ENCODE results near the gene DSTN.

The DSTN gene

GRCh38 chr20:17612287-17612991, 42.6 kb downstream of the DSTN start:
- peak; percentile 34 for DNase-seq (ENCODE audit: low spot score)

DNA sequence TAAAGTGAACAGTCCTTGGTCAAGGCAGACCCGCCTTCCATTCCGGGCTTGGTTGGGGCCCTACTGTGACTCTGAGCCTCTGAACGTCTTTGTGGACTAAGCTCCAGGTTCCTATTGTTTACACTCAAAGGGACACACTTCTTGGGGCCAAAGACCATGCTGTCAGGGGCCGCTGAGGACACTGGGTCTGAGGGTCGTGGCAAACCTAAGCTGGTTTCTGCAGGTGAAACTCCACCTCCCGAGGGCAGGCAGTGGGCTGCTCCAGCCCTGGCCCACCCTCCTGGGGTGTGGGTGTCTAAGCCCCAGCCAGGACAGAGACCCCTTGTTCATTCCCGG, 43.1 kb downstream of the DSTN start:
- DNase-seq (ENCODE audit: low spot score), result no peak

GRCh38 chr20:17613328-17614175, 43.7 kb downstream of the DSTN start:
- no peak for DNase-seq (ENCODE audit: low spot score)

- DNase-seq (ENCODE audit: low spot score), result peak; percentile 75
Measured at GRCh38 chr20:17614176-17614811, 44.4 kb downstream of the DSTN start.

DNA sequence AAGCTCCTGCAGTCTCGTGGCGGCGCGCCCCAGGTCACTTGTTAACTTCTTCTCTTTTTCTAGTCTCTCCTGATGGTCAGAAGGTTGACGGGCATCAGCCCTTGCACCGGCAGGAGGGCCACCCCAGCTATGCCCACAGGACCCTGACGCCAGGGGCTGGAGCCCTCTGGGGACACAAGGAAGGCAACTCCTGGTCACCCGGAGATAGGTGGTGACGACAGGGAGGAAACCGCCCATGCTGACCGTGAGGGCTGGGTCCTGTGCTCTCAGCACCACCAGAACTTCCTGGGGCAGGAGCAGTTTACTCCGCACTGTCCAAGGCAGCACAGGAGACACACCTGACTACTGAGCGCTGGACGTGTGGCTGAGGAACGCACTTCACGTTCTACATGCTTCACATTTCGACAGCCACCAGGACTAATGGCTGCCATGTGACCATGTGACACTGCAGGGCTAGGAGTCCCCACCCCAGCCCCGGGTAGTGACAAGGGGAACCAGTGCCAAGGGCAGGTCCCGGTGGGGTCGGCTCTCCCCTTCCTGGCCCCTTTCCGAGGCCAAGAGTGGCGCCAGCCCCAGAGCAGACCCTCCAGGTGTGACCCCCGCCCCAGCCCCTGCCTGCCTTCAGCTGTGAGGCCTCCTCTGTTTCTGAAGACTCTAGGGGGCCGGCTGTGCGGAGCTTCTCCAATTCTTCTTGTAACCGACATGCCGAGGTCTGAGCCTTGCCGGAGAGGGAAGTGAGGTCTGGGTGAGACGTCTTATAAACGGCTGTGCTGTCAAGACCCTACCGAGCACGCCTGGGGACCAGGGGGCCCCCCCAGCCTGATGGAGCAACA, 45.2 kb downstream of the DSTN start:
- no peak for DNase-seq (ENCODE audit: low spot score)

GRCh38 chr20:17615645-17616479, 46.0 kb downstream of the DSTN start:
- DNase-seq (ENCODE audit: low spot score), result no peak

DNA sequence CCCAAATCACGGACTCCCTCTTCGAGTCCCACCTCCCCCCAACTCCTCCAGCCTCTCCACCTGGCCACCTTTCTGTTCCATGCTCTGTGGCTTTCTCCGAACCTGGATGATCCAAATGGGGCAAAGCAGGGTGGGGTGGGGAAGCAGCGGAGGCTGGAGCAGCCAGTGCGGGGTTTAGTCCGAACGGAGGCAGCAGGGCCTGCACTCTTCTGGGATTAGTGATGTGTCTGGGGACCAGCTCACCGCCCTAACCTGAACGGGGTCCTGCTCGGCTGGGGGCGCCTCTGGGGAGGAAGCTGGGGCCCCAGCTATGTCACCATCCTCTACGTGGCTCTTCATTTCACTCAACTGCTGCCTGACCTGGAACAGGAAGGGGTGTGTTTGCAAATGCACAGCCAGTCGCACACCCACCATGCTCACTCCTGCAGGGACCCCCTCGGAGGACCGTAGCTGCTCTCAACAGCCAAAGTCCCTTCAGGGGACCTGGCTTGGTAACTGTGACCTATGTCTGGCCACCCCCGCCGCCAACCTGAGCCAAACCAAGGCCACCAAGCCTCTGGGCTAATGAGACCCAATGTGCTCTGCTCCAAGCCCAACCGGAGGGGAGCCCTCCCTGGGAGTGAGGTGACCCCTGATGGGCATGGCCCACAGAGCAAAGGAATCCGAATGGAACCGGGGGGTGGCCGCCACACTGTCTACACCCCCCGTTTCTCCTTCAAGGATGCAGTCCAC, 46.8 kb downstream of the DSTN start:
- DNase-seq (ENCODE audit: low spot score), result no peak

DNA sequence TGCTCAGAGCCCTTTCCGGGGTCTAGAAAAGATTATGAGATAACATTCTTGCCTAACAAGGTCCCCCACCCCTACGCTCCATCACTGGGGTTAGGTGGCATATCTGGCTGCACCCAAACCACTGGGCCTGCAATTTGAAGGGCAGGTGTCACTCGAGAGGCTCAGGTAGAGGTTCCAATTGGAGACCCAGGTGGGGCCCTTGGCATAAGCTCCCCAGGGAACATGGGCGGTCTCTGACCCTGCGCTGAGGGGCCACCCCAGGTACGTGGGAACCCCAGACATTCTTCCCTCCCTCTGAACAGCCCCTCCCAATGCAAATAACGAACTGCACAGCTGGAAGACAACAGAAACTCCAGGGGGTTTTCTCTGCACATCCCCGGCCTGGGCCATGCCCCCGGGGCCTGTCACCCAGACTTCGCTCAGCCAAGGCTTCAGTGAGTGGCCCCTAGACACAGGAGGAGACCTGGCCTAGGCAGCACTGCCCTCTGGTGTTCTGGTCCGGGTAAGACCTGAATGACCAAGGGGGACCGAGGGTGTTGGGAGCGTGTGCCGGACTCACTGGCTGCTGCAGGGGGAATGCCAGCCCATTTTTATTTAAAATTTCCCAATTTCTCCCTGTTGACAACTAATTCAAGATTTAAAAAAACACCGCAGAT, 47.5 kb downstream of the DSTN start:
- peak; percentile 45 for DNase-seq (ENCODE audit: low spot score)

DNA sequence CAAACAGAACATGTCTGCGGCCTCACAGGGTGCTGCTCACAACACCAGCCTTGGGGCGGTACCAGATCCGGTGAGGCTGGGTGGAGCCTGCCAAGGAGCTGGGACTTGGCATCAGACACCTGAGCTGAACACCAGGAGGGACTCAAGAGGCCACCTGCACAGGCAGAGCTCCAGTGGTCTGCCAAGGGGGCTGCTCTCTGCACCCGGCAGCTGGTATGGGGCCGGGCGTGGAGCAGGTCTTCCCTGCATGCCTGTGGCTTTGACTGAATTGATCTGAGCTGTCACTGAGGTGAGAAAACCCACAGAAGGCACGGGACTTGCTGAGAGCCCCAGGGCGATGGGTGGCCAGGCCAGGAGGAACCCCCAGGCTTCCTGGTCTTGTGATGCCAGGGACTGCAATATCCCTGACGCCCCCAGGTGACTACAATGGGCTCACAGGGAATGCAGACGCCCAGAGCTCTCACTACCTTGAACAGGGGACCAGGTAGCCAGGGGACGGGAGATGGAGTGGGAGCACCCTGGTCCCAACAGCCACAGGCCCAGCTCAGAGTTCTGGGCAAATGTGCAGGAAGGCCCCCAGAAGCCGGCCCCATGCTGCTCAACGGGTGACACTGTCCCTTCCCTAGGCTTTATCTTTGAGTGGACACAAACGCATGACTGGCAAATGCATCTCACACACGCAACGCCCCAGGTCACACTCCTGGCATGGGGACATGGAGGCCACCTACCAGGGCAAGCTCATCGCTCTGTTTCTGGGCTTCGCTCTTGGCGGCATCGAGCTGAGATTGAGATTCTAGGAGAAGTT, 48.2 kb downstream of the DSTN start:
- DNase-seq (ENCODE audit: low spot score), result no peak

- no peak for DNase-seq (ENCODE audit: low spot score)
Measured at GRCh38 chr20:17618673-17619013, 48.8 kb downstream of the DSTN start.

DNA sequence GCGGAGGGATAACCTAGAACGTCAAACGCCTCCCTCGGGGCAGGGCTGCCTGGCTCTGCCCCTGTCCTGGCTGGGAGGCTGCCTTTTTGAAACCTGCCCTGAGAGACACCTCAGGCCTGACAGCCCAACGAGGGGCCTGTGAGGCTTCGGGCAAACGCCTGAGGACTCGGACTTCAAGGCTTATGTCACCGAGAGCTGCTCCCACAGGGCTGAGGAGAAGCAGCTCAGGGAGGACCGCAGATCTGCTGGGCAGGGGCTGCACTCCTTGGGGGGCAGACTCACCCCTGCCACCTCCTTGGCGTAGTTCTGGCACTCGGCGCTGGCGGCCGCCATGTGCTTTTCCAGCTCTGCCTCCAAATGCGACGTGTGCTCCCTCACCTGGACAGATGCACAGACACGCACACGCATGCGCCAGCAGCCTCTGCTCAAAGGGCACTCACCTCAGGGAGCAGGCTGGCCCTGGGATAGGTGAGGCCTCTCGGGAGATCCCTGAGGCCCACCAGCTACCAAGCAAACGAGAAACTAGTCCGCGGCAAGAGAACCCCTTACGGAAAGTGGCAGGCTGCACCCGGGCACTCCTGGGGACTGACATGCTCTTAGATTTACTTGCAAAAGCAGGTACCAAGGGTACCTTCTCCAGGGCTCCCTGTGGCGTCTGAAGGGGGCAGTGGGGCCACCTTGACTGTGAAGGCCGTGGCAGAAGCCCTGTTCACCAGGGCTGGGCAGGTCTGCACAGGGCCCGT, 49.6 kb downstream of the DSTN start:
- DNase-seq (ENCODE audit: low spot score), result no peak

DNA sequence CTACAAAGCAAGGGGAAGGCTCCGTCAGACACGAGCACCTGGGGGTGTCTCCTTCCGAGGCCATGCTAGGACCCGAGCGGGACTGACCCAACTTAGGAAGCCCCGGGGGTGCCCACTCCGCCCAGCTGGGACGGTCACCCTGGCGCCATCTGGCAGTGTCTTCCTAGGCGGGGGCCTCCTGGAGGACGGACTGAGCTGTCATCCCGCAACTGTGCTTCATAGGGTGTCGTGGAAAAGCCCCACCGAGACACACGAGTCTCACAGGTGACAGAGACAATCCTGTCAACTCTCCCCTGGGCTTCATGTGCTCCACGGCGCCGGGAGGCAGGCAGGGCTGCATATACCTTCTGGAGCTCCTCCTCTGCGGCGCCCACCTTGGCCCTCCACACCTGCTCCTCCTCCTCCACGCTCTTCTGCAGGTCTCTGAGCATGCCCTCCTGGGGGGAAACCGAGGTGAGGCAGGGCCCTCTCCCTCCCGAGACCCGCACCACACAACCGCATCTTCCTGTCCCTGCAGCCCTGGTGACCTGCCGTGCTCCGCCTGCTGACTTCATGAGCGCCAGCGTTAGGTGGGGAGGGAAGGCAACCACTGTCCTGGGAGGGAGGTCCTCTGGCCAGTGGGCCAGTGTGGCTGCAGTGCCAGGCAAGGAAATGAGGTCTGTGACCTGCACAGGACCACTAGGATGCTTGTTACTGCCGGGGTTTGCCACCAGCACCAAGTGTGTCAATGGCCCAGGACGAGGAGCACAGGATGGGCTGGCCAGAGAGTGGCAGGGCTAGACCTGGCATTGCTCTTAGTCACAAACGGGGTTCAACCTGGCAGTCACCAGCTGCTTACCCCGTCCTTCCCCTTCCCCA, 50.7 kb downstream of the DSTN start:
- no peak for DNase-seq (ENCODE audit: low spot score)

DNA sequence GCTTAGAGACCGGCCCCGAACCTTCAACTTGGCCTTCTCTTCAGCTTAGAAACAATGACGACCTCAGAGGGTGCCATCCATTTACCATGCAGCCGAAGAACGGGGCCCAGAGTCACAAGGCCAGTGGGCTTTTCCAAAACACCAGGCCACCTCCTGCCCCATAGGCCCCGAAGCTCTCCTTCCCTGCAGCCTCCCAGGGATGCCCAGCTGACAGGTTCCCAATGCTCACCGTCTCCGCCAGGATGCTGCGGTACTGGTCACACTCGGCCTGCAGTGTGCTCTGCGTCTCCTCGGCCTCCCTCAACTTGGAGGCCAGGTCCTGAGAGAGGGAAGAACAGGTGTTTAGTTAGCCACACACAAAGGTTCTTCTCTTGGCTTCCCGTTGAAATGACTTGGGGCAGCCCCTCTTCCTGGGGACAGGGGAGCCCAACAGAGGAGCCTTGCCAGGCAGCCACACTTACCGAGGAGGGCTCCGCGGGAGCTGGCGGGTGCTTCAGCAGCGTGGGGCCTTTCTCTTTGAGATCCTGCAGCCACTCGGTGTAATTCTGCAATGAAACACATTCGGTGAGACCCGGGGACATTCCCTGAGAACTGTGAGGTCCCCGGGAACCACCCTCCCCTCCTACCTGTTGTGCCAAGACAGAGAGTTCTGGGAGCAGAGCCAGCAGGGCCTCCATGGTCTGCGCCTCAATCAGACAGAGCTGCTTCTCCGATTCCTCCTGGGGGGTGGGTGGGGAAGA, 51.5 kb downstream of the DSTN start:
- no peak for DNase-seq (ENCODE audit: low spot score)

- no peak for DNase-seq (ENCODE audit: low spot score)
Measured at GRCh38 chr20:17622086-17622850, 52.4 kb downstream of the DSTN start.

GRCh38 chr20:17622851-17623508, 53.1 kb downstream of the DSTN start:
- DNase-seq (ENCODE audit: low spot score), result no peak

DNA sequence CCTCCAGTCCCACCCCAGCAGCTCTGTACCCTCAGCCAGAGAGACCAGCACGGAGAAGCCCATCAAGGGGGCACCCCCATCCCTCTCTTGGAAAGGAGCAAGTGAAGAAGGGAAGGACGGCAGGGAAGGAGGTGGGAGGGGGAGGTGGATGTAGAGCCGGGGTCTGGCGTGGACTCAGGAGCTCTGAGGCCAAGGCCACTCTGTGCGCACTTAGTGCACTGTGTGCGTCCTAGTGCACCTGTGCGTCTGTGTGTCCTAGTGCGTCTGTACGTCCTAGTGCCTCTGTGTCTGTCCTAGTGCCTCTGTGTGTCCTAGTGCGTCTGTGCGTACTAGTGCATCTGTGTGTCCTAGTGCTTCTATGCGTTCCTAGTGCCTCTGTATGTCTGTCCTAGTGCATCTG, 54.2 kb downstream of the DSTN start:
- no peak for DNase-seq (ENCODE audit: low spot score)

Data from AG08395 (cell line).